Activated naive CD8-positive, alpha-beta T cell treated with anti-CD3 and anti-CD28 coated beads, Interleukin-2, amount 50 U/mL, for 24 hours (primary cell): ENCODE data around the gene AKT3.

Source experiments
- ATAC-seq: fragments of 150-1000 bp; cut with Tn5 transposase; one replicate; pipeline ENCODE4 v1.10.0; 2021
- DNase-seq: peaks from one replicate; pipeline ENCODE4 v3.0.0; 2021
- H3K27ac Mint-ChIP-seq: one replicate; pipeline ENCODE4 v1.8.0; 2021; ENCODE audit warnings: mild to moderate bottlenecking, mixed read lengths
- H3K27me3 Mint-ChIP-seq: one replicate; pipeline ENCODE4 v1.8.0; 2021; ENCODE audit warnings: mixed read lengths
- H3K36me3 Mint-ChIP-seq: one replicate; pipeline ENCODE4 v1.8.0; 2021; ENCODE audit warnings: low read depth, mixed read lengths
- H3K4me1 Mint-ChIP-seq: one replicate; pipeline ENCODE4 v1.8.0; 2021; ENCODE audit warnings: mixed read lengths
- H3K4me3 Mint-ChIP-seq: one replicate; pipeline ENCODE4 v1.8.0; 2021; ENCODE audit warnings: mild to moderate bottlenecking, moderate library complexity, mixed read lengths
- H3K9me3 Mint-ChIP-seq: one replicate; pipeline ENCODE4 v1.8.0; 2021; ENCODE audit warnings: mixed read lengths

Gene AKT3

GRCh38 chr1:243558576-243558975 is 291.5 kb downstream of the AKT3 start:
- no peak for DNase-seq
- no peaks in the 10 kb centered on the region for H3K4me1 Mint-ChIP-seq
- H3K9me3 Mint-ChIP-seq, result peaks cover 8% of the 10 kb centered on the region
- no peak overlapping the region for H3K4me3 Mint-ChIP-seq
- ATAC-seq, result no peak
- H3K36me3 Mint-ChIP-seq, result peaks cover 21% of the 10 kb centered on the region
- H3K27ac Mint-ChIP-seq, result no peak overlapping the region
- H3K27me3 Mint-ChIP-seq, result no peaks in the 10 kb centered on the region

DNA sequence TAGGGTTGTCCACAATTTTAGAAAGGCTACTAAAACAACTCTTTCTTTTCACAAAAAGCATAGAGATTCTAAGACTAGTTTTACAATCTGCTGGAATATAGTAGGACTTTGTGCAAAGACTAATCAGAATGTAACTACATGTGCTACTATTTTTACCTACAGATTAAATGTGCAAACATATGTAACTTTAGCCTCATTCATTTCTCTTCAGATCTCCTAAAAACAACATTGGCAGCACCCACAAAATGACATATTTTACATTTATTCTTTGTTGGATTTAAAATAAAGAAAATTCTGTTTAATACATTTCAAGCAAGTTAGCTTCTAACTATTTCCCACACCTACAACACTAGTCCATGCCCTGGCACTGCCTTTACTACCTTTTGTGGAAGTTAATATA is 292.2 kb downstream of the AKT3 start:
- H3K27ac Mint-ChIP-seq, result no peak overlapping the region
- no peaks in the 10 kb centered on the region for H3K4me1 Mint-ChIP-seq
- H3K36me3 Mint-ChIP-seq, result peaks cover 19% of the 10 kb centered on the region
- peaks cover 8% of the 10 kb centered on the region for H3K9me3 Mint-ChIP-seq
- no peak for ATAC-seq
- no peaks in the 10 kb centered on the region for H3K27me3 Mint-ChIP-seq
- no peak overlapping the region for H3K4me3 Mint-ChIP-seq
- DNase-seq, result no peak

DNA sequence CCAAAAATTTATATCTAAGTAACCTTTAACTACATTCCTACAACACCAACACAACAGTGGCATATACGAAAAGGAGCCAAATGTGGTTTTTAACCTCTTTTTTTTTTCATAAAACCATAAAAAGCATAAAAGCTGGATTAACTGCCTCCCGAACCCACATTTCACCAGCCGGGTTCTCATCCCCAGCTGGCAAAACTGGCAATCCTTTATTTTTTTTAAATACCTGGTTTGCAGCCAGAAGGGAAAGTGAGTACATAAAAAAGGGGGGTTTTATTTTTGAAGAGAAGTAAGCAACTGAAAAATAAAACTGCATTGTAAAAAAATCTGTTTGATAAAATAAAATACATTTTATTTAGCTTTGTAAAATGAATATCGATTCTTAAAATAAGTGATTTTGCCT is 295.4 kb downstream of the AKT3 start:
- DNase-seq (no peak), ATAC-seq (no peak)
- H3K27ac Mint-ChIP-seq, result no peak overlapping the region
- no peaks in the 10 kb centered on the region for H3K9me3 Mint-ChIP-seq
- no peak overlapping the region for H3K4me3 Mint-ChIP-seq
- H3K27me3 Mint-ChIP-seq, result no peaks in the 10 kb centered on the region
- H3K4me1 Mint-ChIP-seq, result no peaks in the 10 kb centered on the region
- peaks cover 17% of the 10 kb centered on the region for H3K36me3 Mint-ChIP-seq

DNA sequence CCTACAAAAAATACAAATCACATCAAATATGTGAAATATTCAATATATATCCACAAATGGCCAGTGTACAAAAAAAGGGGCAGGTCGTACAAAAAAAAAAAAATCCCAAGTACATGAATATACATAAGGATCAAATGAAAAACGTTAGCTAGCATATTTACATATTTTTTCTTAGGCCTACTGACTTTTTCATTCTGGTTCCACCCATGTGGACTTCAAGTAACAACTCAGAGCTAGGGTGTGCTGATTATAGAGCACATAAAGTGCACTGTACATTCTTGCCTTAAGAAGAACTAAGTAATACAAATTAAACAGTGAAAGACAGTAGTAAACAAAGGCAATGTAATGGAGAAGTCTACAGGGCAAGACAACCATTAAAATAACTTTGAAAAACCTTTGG is 297.0 kb downstream of the AKT3 start:
- Mint-ChIP-seq H3K4me1 (peaks cover 2% of the 10 kb centered on the region), H3K9me3 (no peaks in the 10 kb centered on the region), H3K27ac (no peak overlapping the region), H3K36me3 (peaks cover 17% of the 10 kb centered on the region), H3K27me3 (no peaks in the 10 kb centered on the region), H3K4me3 (no peak overlapping the region)
- no peak for ATAC-seq
- DNase-seq, result no peak

DNA sequence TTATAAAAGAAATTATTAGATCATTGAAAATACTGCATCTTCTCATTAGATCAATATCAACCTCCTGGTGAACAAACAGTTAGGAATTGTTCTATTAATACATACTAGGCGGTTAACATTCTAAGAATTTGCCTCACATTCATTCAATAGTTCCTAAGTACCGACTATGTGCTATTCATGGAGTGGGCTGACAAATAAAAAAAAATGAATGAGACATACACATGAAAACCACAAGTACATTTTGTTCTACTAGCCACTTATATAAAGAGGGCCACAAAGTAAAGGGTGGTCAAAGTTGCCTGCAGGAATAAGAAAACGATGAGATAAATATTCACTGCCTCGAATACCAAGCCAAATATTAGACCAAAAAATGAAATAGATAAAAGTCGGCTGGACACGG is 299.8 kb downstream of the AKT3 start:
- no peak overlapping the region for H3K27ac Mint-ChIP-seq
- DNase-seq, result no peak
- peaks cover 25% of the 10 kb centered on the region for H3K36me3 Mint-ChIP-seq
- ATAC-seq, result no peak
- no peaks in the 10 kb centered on the region for H3K9me3 Mint-ChIP-seq
- no peaks in the 10 kb centered on the region for H3K27me3 Mint-ChIP-seq
- peaks cover 2% of the 10 kb centered on the region for H3K4me1 Mint-ChIP-seq
- H3K4me3 Mint-ChIP-seq, result no peak overlapping the region

DNA sequence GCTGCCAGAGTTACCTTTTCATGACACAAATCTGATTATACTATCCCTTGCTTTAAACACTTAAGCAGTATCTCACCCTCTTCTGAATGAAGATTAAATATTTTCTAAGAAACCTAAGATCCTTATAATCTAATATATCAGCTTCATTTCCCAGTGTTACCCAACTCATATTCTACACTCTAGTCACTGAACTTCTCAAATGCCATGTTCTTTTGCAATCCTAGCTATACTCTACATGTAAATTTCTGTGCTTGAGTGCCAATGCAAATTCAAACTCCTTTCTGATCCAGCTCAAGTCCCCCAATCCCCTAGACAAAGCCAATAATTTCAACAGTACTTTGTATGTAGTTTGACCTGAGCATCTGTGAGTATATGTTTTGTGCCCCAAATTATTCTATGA is 300.3 kb downstream of the AKT3 start:
- no peak for ATAC-seq
- Mint-ChIP-seq H3K9me3 (no peaks in the 10 kb centered on the region), H3K4me3 (no peak overlapping the region), H3K27me3 (no peaks in the 10 kb centered on the region), H3K36me3 (peaks cover 24% of the 10 kb centered on the region), H3K4me1 (peaks cover 2% of the 10 kb centered on the region), H3K27ac (no peak overlapping the region)
- no peak for DNase-seq

DNA sequence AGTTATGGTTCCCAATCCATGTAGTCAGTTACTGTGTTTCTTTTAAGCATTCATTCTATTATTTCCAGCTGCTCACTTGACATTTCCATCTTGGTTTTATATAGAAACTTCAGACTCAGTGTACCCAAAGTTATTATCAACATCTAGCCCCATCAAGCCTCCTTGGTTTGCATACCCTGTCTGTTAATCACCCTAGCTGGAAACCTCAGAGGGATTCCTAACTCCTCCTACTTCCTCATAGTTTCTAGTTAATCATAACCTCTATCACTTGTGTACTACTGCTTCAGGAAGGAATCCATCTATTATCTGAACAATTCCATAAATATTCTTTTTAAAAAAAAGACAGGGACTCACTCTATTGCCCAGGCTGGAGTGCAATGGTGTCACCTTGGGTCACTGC is 300.9 kb downstream of the AKT3 start:
- DNase-seq, result no peak
- ATAC-seq, result no peak
- H3K36me3 Mint-ChIP-seq, result peaks cover 27% of the 10 kb centered on the region
- H3K4me3 Mint-ChIP-seq, result no peak overlapping the region
- no peak overlapping the region for H3K27ac Mint-ChIP-seq
- H3K27me3 Mint-ChIP-seq, result no peaks in the 10 kb centered on the region
- peaks cover 2% of the 10 kb centered on the region for H3K4me1 Mint-ChIP-seq
- no peaks in the 10 kb centered on the region for H3K9me3 Mint-ChIP-seq

- ATAC-seq, result no peak
- Mint-ChIP-seq H3K27ac (no peak overlapping the region), H3K9me3 (no peaks in the 10 kb centered on the region), H3K4me3 (no peak overlapping the region), H3K27me3 (no peaks in the 10 kb centered on the region), H3K4me1 (peaks cover 2% of the 10 kb centered on the region), H3K36me3 (peaks cover 33% of the 10 kb centered on the region)
- DNase-seq, result no peak
Measured at GRCh38 chr1:243548516-243548915, 301.5 kb downstream of the AKT3 start.

- ATAC-seq (no peak), DNase-seq (no peak)
- no peak overlapping the region for H3K27ac Mint-ChIP-seq
- H3K36me3 Mint-ChIP-seq, result peaks cover 34% of the 10 kb centered on the region
- H3K4me3 Mint-ChIP-seq, result no peak overlapping the region
- H3K9me3 Mint-ChIP-seq, result no peaks in the 10 kb centered on the region
- H3K27me3 Mint-ChIP-seq, result no peaks in the 10 kb centered on the region
- H3K4me1 Mint-ChIP-seq, result peaks cover 2% of the 10 kb centered on the region
Measured at GRCh38 chr1:243547891-243548290, 302.2 kb downstream of the AKT3 start.

GRCh38 chr1:243546457-243546856 is 303.6 kb downstream of the AKT3 start:
- Mint-ChIP-seq H3K9me3 (no peaks in the 10 kb centered on the region), H3K36me3 (peaks cover 32% of the 10 kb centered on the region), H3K4me3 (no peak overlapping the region), H3K27me3 (no peaks in the 10 kb centered on the region), H3K4me1 (peaks cover 2% of the 10 kb centered on the region), H3K27ac (no peak overlapping the region)
- DNase-seq, result no peak
- ATAC-seq, result no peak

GRCh38 chr1:243543501-243543900 is 306.5 kb downstream of the AKT3 start:
- ATAC-seq, result no peak
- Mint-ChIP-seq H3K9me3 (no peaks in the 10 kb centered on the region), H3K4me1 (no peaks in the 10 kb centered on the region), H3K27me3 (no peaks in the 10 kb centered on the region), H3K36me3 (peaks cover 30% of the 10 kb centered on the region), H3K27ac (no peak overlapping the region), H3K4me3 (no peak overlapping the region)
- DNase-seq, result no peak

DNA sequence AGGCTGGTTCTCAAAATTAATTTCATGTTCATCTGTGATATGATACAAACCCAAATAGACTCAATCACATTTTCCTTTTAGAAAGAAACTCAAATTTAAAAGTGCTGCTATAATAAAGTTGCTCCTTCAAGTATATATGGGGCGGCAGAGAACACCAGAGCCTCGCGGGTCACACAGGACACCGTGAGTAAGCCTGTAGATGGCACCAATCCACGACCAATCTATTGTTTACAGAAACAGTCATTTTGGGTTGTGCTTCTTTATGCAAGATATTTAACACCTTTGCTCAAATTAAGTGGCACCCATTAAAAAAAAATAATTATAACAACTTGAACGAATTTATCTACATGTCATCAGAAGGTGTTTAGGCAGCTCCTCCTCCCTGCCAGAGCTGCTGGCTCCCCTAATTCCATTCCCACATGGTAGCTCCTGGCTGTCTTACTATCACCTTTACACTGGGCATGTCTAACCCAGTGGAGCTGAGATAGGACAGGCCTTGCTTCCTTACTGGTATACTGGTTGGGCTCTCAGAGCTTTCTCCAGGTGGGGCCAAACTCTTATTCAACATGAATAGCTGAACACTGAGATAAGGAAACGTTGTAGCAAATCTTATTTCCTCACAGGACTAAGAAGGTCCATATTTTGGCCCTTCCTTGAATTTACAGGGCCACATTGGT is 307.2 kb downstream of the AKT3 start:
- Mint-ChIP-seq H3K4me1 (no peaks in the 10 kb centered on the region), H3K9me3 (no peaks in the 10 kb centered on the region), H3K27ac (no peak overlapping the region), H3K27me3 (no peaks in the 10 kb centered on the region), H3K4me3 (no peak overlapping the region), H3K36me3 (peaks cover 34% of the 10 kb centered on the region)
- no peak for DNase-seq
- ATAC-seq, result no peak

GRCh38 chr1:243539636-243540035 is 310.4 kb downstream of the AKT3 start:
- Mint-ChIP-seq H3K4me3 (no peak overlapping the region), H3K9me3 (no peaks in the 10 kb centered on the region), H3K4me1 (no peaks in the 10 kb centered on the region), H3K27me3 (no peaks in the 10 kb centered on the region), H3K36me3 (peaks cover 32% of the 10 kb centered on the region), H3K27ac (no peak overlapping the region)
- DNase-seq, result no peak
- ATAC-seq, result no peak

- H3K36me3 Mint-ChIP-seq, result peaks cover 23% of the 10 kb centered on the region
- DNase-seq, result no peak
- no peak for ATAC-seq
- H3K9me3 Mint-ChIP-seq, result peaks cover 5% of the 10 kb centered on the region
- no peak overlapping the region for H3K27ac Mint-ChIP-seq
- no peak overlapping the region for H3K4me3 Mint-ChIP-seq
- H3K4me1 Mint-ChIP-seq, result no peaks in the 10 kb centered on the region
- no peaks in the 10 kb centered on the region for H3K27me3 Mint-ChIP-seq
Measured at GRCh38 chr1:243535014-243535413, 315.0 kb downstream of the AKT3 start.

DNA sequence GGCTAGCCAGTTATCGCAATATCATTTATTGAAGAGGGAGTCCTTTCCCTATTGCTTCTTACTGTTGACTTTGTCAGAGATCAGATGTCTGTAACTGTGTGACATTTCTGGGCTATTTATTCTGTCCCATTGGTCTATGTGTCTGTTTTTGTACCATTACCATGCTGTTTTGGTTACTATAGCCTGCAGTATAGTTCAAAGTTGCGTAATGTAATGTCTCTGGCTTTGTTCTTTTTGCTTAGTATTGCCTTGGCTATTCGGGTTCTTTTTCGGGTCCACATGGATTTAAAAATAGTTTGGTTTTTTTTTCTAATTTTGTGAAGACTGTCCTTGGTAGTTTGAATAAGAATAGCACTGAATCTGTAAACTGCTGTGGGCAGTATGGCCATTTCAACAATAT is 320.5 kb downstream of the AKT3 start:
- ATAC-seq, result no peak
- Mint-ChIP-seq H3K9me3 (peaks cover 8% of the 10 kb centered on the region), H3K4me1 (peaks cover 8% of the 10 kb centered on the region), H3K27ac (no peak overlapping the region), H3K27me3 (no peaks in the 10 kb centered on the region), H3K36me3 (peaks cover 14% of the 10 kb centered on the region), H3K4me3 (no peak overlapping the region)
- no peak for DNase-seq
